Endothelial cell of umbilical vein (primary cell): ENCODE data around the gene ELOVL6. TPM values are rescaled to one million over a fixed set of nuclear protein-coding genes. Genes with fewer than 3 reads are reported as not detected.

Experiments used
- BruUV-seq: library from RNA; stranded (reverse); fragments of 400-500 nt; replicated peaks from 2 replicates; lab custom pipeline; 2021; lab: Mats Ljungman, UMichigan
- CTCF ChIA-PET: fragments of 300-600, 350-600 bp; sonication (Branson Sonifier 250); formaldehyde crosslinking; loops from one replicate; lab custom pipeline; 2021; ENCODE audit warnings: antibody characterized with exemption, inconsistent platforms; lab: Charles Lee
- POLR2A ChIA-PET: fragments of 300-600, 350-600 bp; sonication (Branson Sonifier 250); formaldehyde crosslinking; loops from one replicate; lab custom pipeline; 2021; ENCODE audit warnings: antibody characterized with exemption, inconsistent platforms; lab: Charles Lee
- DNase-seq: peaks from one replicate; pipeline ENCODE4 v3.0.0-alpha.2; 2011; ENCODE audit warnings: low read depth, low spot score
- FAIRE-seq: peaks from 2 replicates; lab custom pipeline; 2011; peaks lifted over from hg19 to GRCh38; lab: Jason Lieb, UNC
- H2AFZ ChIP-seq: 2 replicates; pipeline ENCODE4 v1.6.0; 2012; ENCODE audit warnings: low read depth, low read length, control low read depth, inconsistent platforms
- H3K27ac ChIP-seq: 2 replicates; pipeline ENCODE4 v1.5.1; 2011; ENCODE audit warnings: low read depth, mild to moderate bottlenecking, control low read depth, low read length, moderate library complexity; ENCODE audit not compliant: insufficient read depth
- H3K27me3 ChIP-seq, 2 experiments: 2 replicates each; pipeline versions ENCODE4 v1.6.0 to v1.6.1; 2011; ENCODE audit warnings: low read length in 2 of 2, mixed read lengths in 1 of 2; ENCODE audit not compliant: control insufficient read depth in 2 of 2, insufficient read depth in 2 of 2
- H3K36me3 ChIP-seq, 2 experiments: 2 replicates in 1 of 2; 3 replicates in 1 of 2; pipeline ENCODE4 v1.5.1; 2011; ENCODE audit warnings: low read length in 2 of 2, mild to moderate bottlenecking in 1 of 2, moderate library complexity in 1 of 2; ENCODE audit not compliant: control insufficient read depth in 2 of 2, insufficient read depth in 2 of 2; ENCODE audit errors: extremely low read depth in 1 of 2
- H3K4me1 ChIP-seq: 3 replicates; pipeline ENCODE4 v1.5.1; 2011; ENCODE audit warnings: mild to moderate bottlenecking, low read length; ENCODE audit not compliant: control insufficient read depth, insufficient read depth; ENCODE audit errors: extremely low read depth
- H3K4me2 ChIP-seq: 2 replicates; pipeline ENCODE4 v1.6.1; 2011; ENCODE audit warnings: low read length, control low read depth, mixed read lengths; ENCODE audit not compliant: insufficient read depth
- H3K4me3 ChIP-seq, 3 experiments: fragments of 200-600 bp in 1 of 3; sonication (generic), shearing (Covaris generic) in 1 of 3; replicated peaks in 1 of 3; 2 replicates each; pipeline ENCODE4 v1.5.1; 2011 to 2016; ENCODE audit warnings: control low read depth in 3 of 3, low read length in 3 of 3, mild to moderate bottlenecking in 2 of 3, inconsistent platforms in 1 of 3, low read depth in 1 of 3, moderate library complexity in 1 of 3; ENCODE audit not compliant: insufficient read depth in 1 of 3
- H3K79me2 ChIP-seq: 2 replicates; pipeline ENCODE4 v1.6.0; 2012; ENCODE audit warnings: low read length, inconsistent platforms; ENCODE audit not compliant: control insufficient read depth, insufficient read depth
- H3K9ac ChIP-seq: replicated peaks from 2 replicates; pipeline ENCODE3; 2011; ENCODE audit warnings: low read length, control low read depth; ENCODE audit not compliant: insufficient read depth; ENCODE audit errors: extremely low read depth
- H3K9me1 ChIP-seq: replicated peaks from 3 replicates; pipeline ENCODE4 v1.6.0; 2011; ENCODE audit warnings: mild to moderate bottlenecking, low read length; ENCODE audit not compliant: control insufficient read depth, insufficient read depth; ENCODE audit errors: extremely low read depth
- H3K9me3 ChIP-seq: replicated peaks from 2 replicates; pipeline ENCODE4 v1.5.1; 2012; ENCODE audit warnings: low read length, inconsistent platforms; ENCODE audit not compliant: control insufficient read depth, insufficient read depth
- H4K20me1 ChIP-seq: replicated peaks from 2 replicates; pipeline ENCODE3; 2011; ENCODE audit warnings: mild to moderate bottlenecking, low read length; ENCODE audit not compliant: control insufficient read depth, insufficient read depth; ENCODE audit errors: extremely low read depth
- CTCF ChIP-seq, 2 donors: IDR thresholded peaks; 1 replicate in 1 of 2; 2 replicates in 1 of 2; pipeline ENCODE4 v1.5.1; 2011; ENCODE audit warnings: low read length in 2 of 2, mild to moderate bottlenecking in 2 of 2, moderate library complexity in 2 of 2, control low read depth in 1 of 2, inconsistent platforms in 1 of 2, low read depth in 1 of 2; ENCODE audit not compliant: insufficient read depth in 1 of 2; ENCODE audit errors: extremely low read depth in 1 of 2
- EZH2 ChIP-seq: IDR thresholded peaks from 2 replicates; pipeline ENCODE4 v1.6.1; 2012; ENCODE audit warnings: borderline replicate concordance, low read depth, mild to moderate bottlenecking, moderate library complexity, low read length, inconsistent platforms; ENCODE audit not compliant: severe bottlenecking
- FOS ChIP-seq: IDR thresholded peaks from 2 replicates; pipeline ENCODE4 v1.6.1; 2011; ENCODE audit warnings: mild to moderate bottlenecking, low read length, moderate library complexity, borderline replicate concordance; ENCODE audit not compliant: insufficient read depth
- GATA2 ChIP-seq: IDR thresholded peaks from 2 replicates; pipeline ENCODE4 v1.7.0; 2011; ENCODE audit warnings: low read depth, mild to moderate bottlenecking, moderate library complexity, mixed read lengths, low read length; ENCODE audit not compliant: insufficient read length, insufficient read depth
- JUN ChIP-seq: IDR thresholded peaks from 2 replicates; pipeline ENCODE4 v1.6.1; 2011; ENCODE audit warnings: borderline replicate concordance, low read depth; ENCODE audit not compliant: insufficient read length, insufficient read depth
- MAX ChIP-seq: IDR thresholded peaks from 2 replicates; pipeline ENCODE4 v1.6.1; 2011; ENCODE audit not compliant: insufficient read depth, insufficient read length
- POLR2A ChIP-seq: IDR thresholded peaks from 2 replicates; pipeline ENCODE4 v1.6.1; 2012; ENCODE audit warnings: low read depth, mild to moderate bottlenecking, control low read depth, low read length
- POLR2AphosphoS5 ChIP-seq: IDR thresholded peaks from 2 replicates; pipeline ENCODE4 v1.6.1; 2012; ENCODE audit warnings: low read depth, mild to moderate bottlenecking, control low read depth, low read length, moderate library complexity; ENCODE audit not compliant: insufficient read depth
- dilution Hi-C: fragments of 300-500 bp; cut with MboI; formaldehyde crosslinking; loops from one replicate; pipeline ENCODE4 v1.15.0; 2019; ENCODE audit warnings: low sequenced_read_pairs; ENCODE audit not compliant: extremely low pct_ligation_motif_present
- intact Hi-C: fragments of 100-400 bp; cut with micrococcal nuclease; formaldehyde crosslinking; loops from one replicate; pipeline ENCODE4 v1.10.0; 2022
- polyA plus RNA-seq, 4 experiments: library from polyadenylated mRNA; depleted of rRNA in 3 of 4; stranded (reverse) in 3 of 4; unstranded in 1 of 4; fragments of >200 nt; gene quantifications; 2 replicates each; pipeline versions ENCODE4 v1.2.1 to v1.2.3, GENCODE V29; 2011 to 2012; ENCODE audit warnings: missing spikeins in 1 of 4
- total RNA-seq: library from RNA; stranded (reverse); gene quantifications from 2 replicates; pipeline ENCODE4 v1.2.3, GENCODE V29; 2021

The ELOVL6 gene
- total and polyA plus RNA-seq, 2 donors (not counting 3 experiments of a cell fraction or from before 2014, with no cell fraction given): 6.4 to 26.1 TPM

GRCh38 chr4:110160618-110161017 lies 37.8 kb downstream of the ELOVL6 start:
- Histone ChIP-seq H3K27ac (no peak overlapping the region), H3K27me3 (no peaks in the 10 kb centered on the region), H3K4me3 (no peak overlapping the region), H3K4me2 (no peak overlapping the region), H3K79me2 (peaks cover 1% of the 10 kb centered on the region), H2AFZ (no peak overlapping the region), H3K9ac (no peak overlapping the region), H3K9me3 (no peaks in the 10 kb centered on the region), H3K36me3 (no peaks in the 10 kb centered on the region), H3K4me1 (peaks cover 10% of the 10 kb centered on the region), H3K9me1 (no peaks in the 10 kb centered on the region), H4K20me1 (no peaks in the 10 kb centered on the region)
- ChIA-PET POLR2A (no interaction called here), CTCF (interaction anchor here (0.9 to 1.0 kb wide), 2 partner anchors 11 to 350 kb away, joined by 3 to 4 read pairs; no protein-coding TSS in a partner anchor)
- no TSS peak for BruUV-seq
- TF ChIP-seq CTCF (IDR thresholded peaks at IDR 0.05; ENCODE audit: extremely low read depth in 1 of 2, insufficient read depth in 1 of 2, low read depth in 1 of 2, low read length in 2 of 2) (no peak), JUN (no peak), FOS (no peak), POLR2AphosphoS5 (no peak), GATA2 (no peak), EZH2 (no peak), POLR2A (no peak), MAX (no peak)
- dilution Hi-C loops (no loop called here), intact Hi-C loops (no loop called here)
- no peak for DNase-seq
- FAIRE-seq: no peak
